IMR-90 (cell line): ENCODE results near the gene TMEM135. TPM values are rescaled to one million over a fixed set of nuclear protein-coding genes. Genes with fewer than 3 reads are reported as not detected.

ENCODE experiments used
- ATAC-seq: fragments of 200-7000 bp; cut with Tn5 transposase; 2 replicates; pipeline ENCODE4 v1.9.1; 2020; ENCODE audit warnings: low read depth, mild to moderate bottlenecking, moderate library complexity
- BruUV-seq: library from RNA; stranded (reverse); fragments of 400-500 nt; replicated peaks from 2 replicates; lab custom pipeline; 2021; lab: Mats Ljungman, UMichigan
- CTCF ChIA-PET: fragments of 300-600 bp; formaldehyde crosslinking; extraction: SDS; loops from one replicate; lab custom pipeline; 2021; ENCODE audit warnings: antibody characterized with exemption; lab: Yijun Ruan, JAX
- POLR2A ChIA-PET: fragments of 300-600 bp; sonication (Branson Sonifier 250); formaldehyde crosslinking; loops from one replicate; lab custom pipeline; 2022; ENCODE audit warnings: antibody characterized with exemption; ENCODE audit not compliant: unreplicated experiment; lab: Charles Lee
- DNase-seq: peaks from one replicate; pipeline ENCODE4 v3.0.0; 2013
- H2AFZ ChIP-seq: replicated peaks from 2 replicates; pipeline ENCODE3; 2013; ENCODE audit warnings: low read length, mild to moderate bottlenecking; ENCODE audit not compliant: poor library complexity
- H2AK5ac ChIP-seq: 2 replicates; pipeline ENCODE4 v1.6.1; 2013; ENCODE audit warnings: low read depth, low read length, inconsistent platforms
- H2AK9ac ChIP-seq: replicated peaks from 2 replicates; pipeline ENCODE3; 2013; ENCODE audit warnings: mild to moderate bottlenecking, low read depth, low read length, moderate library complexity; ENCODE audit not compliant: poor library complexity
- H2BK120ac ChIP-seq: 2 replicates; pipeline ENCODE4 v1.6.1; 2013; ENCODE audit warnings: low read depth, low read length, inconsistent platforms
- H2BK15ac ChIP-seq: 3 replicates; pipeline ENCODE4 v1.6.1; 2013; ENCODE audit warnings: low read depth, low read length, inconsistent platforms
- H2BK20ac ChIP-seq: 2 replicates; pipeline ENCODE4 v1.6.1; 2013; ENCODE audit warnings: low read depth, mild to moderate bottlenecking, inconsistent platforms, low read length, moderate library complexity
- H2BK5ac ChIP-seq: 2 replicates; pipeline ENCODE4 v1.6.1; 2013; ENCODE audit warnings: mild to moderate bottlenecking, low read depth, low read length, inconsistent platforms; ENCODE audit not compliant: poor library complexity, severe bottlenecking
- H3K14ac ChIP-seq: replicated peaks from 2 replicates; pipeline ENCODE4 v1.6.1; 2013; ENCODE audit warnings: low read depth, low read length, inconsistent platforms
- H3K18ac ChIP-seq: 2 replicates; pipeline ENCODE4 v1.6.1; 2013; ENCODE audit warnings: low read depth, low read length, control low read depth
- H3K23ac ChIP-seq: 2 replicates; pipeline ENCODE4 v1.6.1; 2013; ENCODE audit warnings: low read depth, low read length, inconsistent platforms
- H3K27ac ChIP-seq: 2 replicates; pipeline ENCODE4 v1.5.1; 2013; ENCODE audit warnings: mild to moderate bottlenecking, control low read depth, low read length; ENCODE audit not compliant: insufficient read depth
- H3K27me3 ChIP-seq: 2 replicates; pipeline ENCODE4 v1.6.1; 2013; ENCODE audit warnings: low read length; ENCODE audit not compliant: control insufficient read depth, insufficient read depth
- H3K36me3 ChIP-seq: 2 replicates; pipeline ENCODE4 v1.6.1; 2013; ENCODE audit warnings: low read length, mixed read lengths; ENCODE audit not compliant: control insufficient read depth, insufficient read depth
- H3K4ac ChIP-seq: 2 replicates; pipeline ENCODE4 v1.6.1; 2013; ENCODE audit warnings: low read depth, low read length, inconsistent platforms
- H3K4me1 ChIP-seq: 2 replicates; pipeline ENCODE4 v1.6.1; 2013; ENCODE audit warnings: low read length, mixed read lengths; ENCODE audit not compliant: control insufficient read depth, insufficient read depth
- H3K4me2 ChIP-seq: 2 replicates; pipeline ENCODE4 v1.6.1; 2013; ENCODE audit warnings: low read depth, mild to moderate bottlenecking, control low read depth, low read length, moderate library complexity
- H3K4me3 ChIP-seq: 2 replicates; pipeline ENCODE4 v1.5.1; 2013; ENCODE audit warnings: low read depth, mild to moderate bottlenecking, control low read depth, low read length, moderate library complexity; ENCODE audit not compliant: insufficient read depth
- H3K56ac ChIP-seq: 2 replicates; pipeline ENCODE4 v1.6.1; 2013; ENCODE audit warnings: low read length, inconsistent platforms; ENCODE audit not compliant: insufficient read depth; ENCODE audit errors: extremely low read depth
- H3K79me1 ChIP-seq, 2 experiments: 2 replicates each; pipeline ENCODE4 v1.6.1; 2013; ENCODE audit warnings: low read length in 2 of 2, inconsistent platforms in 1 of 2, low read depth in 1 of 2
- H3K9ac ChIP-seq: 2 replicates; pipeline ENCODE4 v1.6.1; 2013; ENCODE audit warnings: low read depth, low read length, control low read depth
- H3K9me1 ChIP-seq: 2 replicates; pipeline ENCODE4 v1.6.1; 2013; ENCODE audit warnings: low read length, inconsistent platforms; ENCODE audit not compliant: insufficient read depth
- H3K9me3 ChIP-seq: 2 replicates; pipeline ENCODE4 v1.6.1; 2013; ENCODE audit warnings: low read length; ENCODE audit not compliant: control insufficient read depth, insufficient read depth
- H4K20me1 ChIP-seq: 2 replicates; pipeline ENCODE4 v1.6.1; 2013; ENCODE audit warnings: low read length, inconsistent platforms; ENCODE audit not compliant: insufficient read depth
- H4K5ac ChIP-seq: 2 replicates; pipeline ENCODE4 v1.6.1; 2013; ENCODE audit warnings: mild to moderate bottlenecking, low read depth, low read length, control low read depth
- H4K8ac ChIP-seq, 2 experiments: 2 replicates each; pipeline ENCODE4 v1.6.1; 2013; ENCODE audit warnings: low read depth in 2 of 2, low read length in 2 of 2, control low read depth in 1 of 2, inconsistent platforms in 1 of 2
- H4K91ac ChIP-seq: 2 replicates; pipeline ENCODE4 v1.6.1; 2013; ENCODE audit warnings: low read depth, low read length, inconsistent platforms; ENCODE audit not compliant: insufficient read depth
- BHLHE40 ChIP-seq: fragments of 150-350 bp; IDR thresholded peaks from 2 replicates; pipeline ENCODE4 v1.6.1; 2016; ENCODE audit warnings: mild to moderate bottlenecking, low read depth, low read length
- CEBPB ChIP-seq: IDR thresholded peaks from 2 replicates; pipeline ENCODE4 v1.6.1; 2012; ENCODE audit warnings: low read depth, low read length, improper control_type of control experiment
- MAFK ChIP-seq: IDR thresholded peaks from 2 replicates; pipeline ENCODE4 v1.6.1; 2012; ENCODE audit warnings: low read depth, low read length, improper control_type of control experiment
- RCOR1 ChIP-seq: IDR thresholded peaks from 2 replicates; pipeline ENCODE4 v1.6.1; 2012; ENCODE audit warnings: mild to moderate bottlenecking, low read length, improper control_type of control experiment; ENCODE audit not compliant: insufficient replicate concordance
- WGBS, 2 experiments: methylation state at CpG; one replicate each; pipeline versions ENCODE4 v1.1.5 to v1.1.7; 2013; ENCODE audit warnings: missing lambda C conversion rate in 2 of 2; ENCODE audit not compliant: insufficient read length in 1 of 2; ENCODE audit errors: extremely low coverage in 2 of 2; 5-methylcytosine and 5-hydroxymethylcytosine counted together
- dilution Hi-C: fragments of 300-500 bp; cut with HindIII; formaldehyde crosslinking; loops from one replicate; pipeline ENCODE4 v1.14.3; 2018; ENCODE audit warnings: low sequenced_read_pairs; ENCODE audit not compliant: unreplicated experiment
- in situ Hi-C: fragments of 300-500 bp; cut with MboI; formaldehyde crosslinking; loops from 3 replicates; pipeline ENCODE4 v1.14.3; 2019; ENCODE audit warnings: low sequenced_read_pairs, inconsistent platforms, mixed read lengths
- intact Hi-C: fragments of 100-400 bp; cut with micrococcal nuclease; formaldehyde crosslinking; loops from 2 replicates; pipeline ENCODE4 v1.10.0; 2022
- polyA plus RNA-seq, 3 experiments: library from polyadenylated mRNA; depleted of rRNA; stranded (reverse); fragments of >200 nt; gene quantifications; 2 replicates each; pipeline ENCODE4 v1.2.3, GENCODE V29; 2012; ENCODE audit warnings: low replicate concordance in 1 of 3
- total RNA-seq: library from RNA; depleted of rRNA; stranded (reverse); fragments of >200 nt; gene quantifications from 2 replicates; pipeline ENCODE4 v1.2.3, GENCODE V29; 2012

TMEM135 gene
- total and polyA plus RNA-seq, 2 of the 4 experiments (the other 2 are of a cell fraction) = 3.9 to 5.9 TPM

DNA sequence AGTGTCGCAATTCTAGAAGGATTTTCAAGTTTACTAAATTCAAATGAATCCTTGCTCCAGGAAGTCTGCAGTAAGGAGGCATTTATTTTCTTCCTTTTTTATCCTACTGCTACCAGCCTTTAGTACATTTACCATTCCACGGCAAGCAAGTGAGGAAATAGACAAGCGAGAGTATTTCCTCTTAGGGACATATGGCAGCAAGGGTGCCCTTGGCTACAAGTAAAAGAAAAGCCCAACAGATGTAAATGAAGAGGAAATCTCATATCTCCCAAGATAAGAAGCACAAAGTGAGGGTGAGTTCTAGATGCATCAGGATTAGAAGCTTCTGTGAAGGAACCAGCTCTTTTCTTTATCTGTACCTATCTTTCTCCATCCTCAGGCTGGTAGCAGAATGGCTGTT lies 44.7 kb upstream of the TMEM135 start:
- H3K56ac ChIP-seq = no peak overlapping the region
- no peaks in the 10 kb centered on the region; the same call in 1 of the 2 replicates for H3K27me3 ChIP-seq
- H3K4ac ChIP-seq = no peak overlapping the region
- no peaks in the 10 kb centered on the region for H3K9me1 ChIP-seq
- H3K9ac ChIP-seq = no peak overlapping the region
- no peak overlapping the region for H3K27ac ChIP-seq
- H3K9me3 ChIP-seq = no peaks in the 10 kb centered on the region
- TF ChIP-seq RCOR1 = no peak
- TF ChIP-seq BHLHE40 = no peak
- 0 out of 2 replicates have a peak, but pooled peaks have one; percentile 26 for TF ChIP-seq CEBPB
- no peak for TF ChIP-seq MAFK
- H3K4me3 ChIP-seq = no peak overlapping the region
- H2BK20ac ChIP-seq = no peak overlapping the region
- no peak overlapping the region for H2BK5ac ChIP-seq
- dilution Hi-C loops = no loop called here
- H2AFZ ChIP-seq = no peak overlapping the region
- no peaks in the 10 kb centered on the region for H3K79me1 ChIP-seq
- intact Hi-C loops = no loop called here
- ChIA-PET POLR2A (no interaction called here), CTCF (interaction anchor here (0.8 kb wide), 1 partner anchor 54 kb away, joined by 4 read pairs; no protein-coding TSS in a partner anchor)
- no TSS peak for BruUV-seq
- H3K4me2 ChIP-seq = no peak overlapping the region
- no peak overlapping the region for H2AK9ac ChIP-seq
- in situ Hi-C loops = no loop called here
- H3K23ac ChIP-seq = no peak overlapping the region
- no peak for ATAC-seq
- no peak overlapping the region for H4K5ac ChIP-seq
- H3K36me3 ChIP-seq = no peaks in the 10 kb centered on the region
- H4K91ac ChIP-seq = no peak overlapping the region
- H4K20me1 ChIP-seq = no peaks in the 10 kb centered on the region
- H3K14ac ChIP-seq = no peak overlapping the region
- no peak overlapping the region for H3K18ac ChIP-seq
- no peak overlapping the region for H4K8ac ChIP-seq
- no peak overlapping the region for H2BK15ac ChIP-seq
- no CpG with 5 or more reads among the region's 3 CpGs for WGBS, 2 experiments
- H2AK5ac ChIP-seq = no peak overlapping the region
- DNase-seq = no peak
- H2BK120ac ChIP-seq = no peak overlapping the region
- peaks cover 6% of the 10 kb centered on the region for H3K4me1 ChIP-seq
